ACHN (cell line): ENCODE data around the gene NDRG2.

Experiments used
- DNase-seq: peaks from one replicate; pipeline ENCODE4 v3.0.0-alpha.2; 2015
- in situ Hi-C: cut with HindIII; loops from 2 replicates; pipeline ENCODE4 v1.10.0; 2017; ENCODE audit warnings: low sequenced_read_pairs, low pct_ligation_motif_present, low pct_unique_long_range_greater_than_20kb

Gene NDRG2

GRCh38 chr14:21039585-21040369 lies 14.9 kb upstream of the NDRG2 start:
- DNase-seq, result peak; percentile 60
- in situ Hi-C loops, result no loop called here

GRCh38 chr14:21038441-21039422 lies 13.9 kb upstream of the NDRG2 start:
- in situ Hi-C loops, result no loop called here
- no peak for DNase-seq

- in situ Hi-C loops, result no loop called here
These were observed 12.3 kb upstream of the NDRG2 start for GRCh38 chr14:21037156-21037555.

GRCh38 chr14:21036751-21037150 lies 11.9 kb upstream of the NDRG2 start:
- in situ Hi-C loops, result no loop called here
- DNase-seq, result no peak

More at GRCh38 chr14:21037156-21037555, 12.3 kb upstream of the NDRG2 start:
- no peak for DNase-seq

GRCh38 chr14:21034707-21035106 lies 9.8 kb upstream of the NDRG2 start, which contains the start of gene RNASE13:
Gene RNASE13, minus strand, starts transcription at chr14:21034807. Its CDS starts 519 bp downstream, at chr14:21034288.
- DNase-seq, result no peak
- in situ Hi-C loops, result no loop called here

- in situ Hi-C loops, result no loop called here
- no peak for DNase-seq
These were observed 8.4 kb upstream of the NDRG2 start for GRCh38 chr14:21033133-21033698.

GRCh38 chr14:21032326-21033132 lies 7.7 kb upstream of the NDRG2 start:
- DNase-seq, result no peak
- in situ Hi-C loops, result no loop called here

GRCh38 chr14:21030531-21030930 lies 5.7 kb upstream of the NDRG2 start:
- in situ Hi-C loops, result no loop called here
- DNase-seq, result no peak

- DNase-seq, result no peak
- in situ Hi-C loops, result no loop called here
These were observed 5.1 kb upstream of the NDRG2 start, which contains the start of gene TPPP2 for GRCh38 chr14:21029917-21030316. Gene TPPP2, plus strand, starts transcription at chr14:21030217. Its CDS starts 365 bp downstream, at chr14:21030582.

- in situ Hi-C loops, result no loop called here
- DNase-seq, result no peak
These were observed 2.1 kb upstream of the NDRG2 start for GRCh38 chr14:21026988-21027315.

- no peak for DNase-seq
- in situ Hi-C loops, result no loop called here
These were observed 1.6 kb upstream of the NDRG2 start for GRCh38 chr14:21026274-21026987.

GRCh38 chr14:21025371-21026273 lies 761 bp upstream of the NDRG2 start:
- in situ Hi-C loops, result no loop called here
- DNase-seq, result no peak

GRCh38 chr14:21023817-21024584 lies 860 bp downstream of the NDRG2 start:
- DNase-seq, result no peak
- in situ Hi-C loops, result no loop called here

- DNase-seq, result no peak
- in situ Hi-C loops, result no loop called here
These were observed 1.7 kb downstream of the NDRG2 start for GRCh38 chr14:21023174-21023573.

- DNase-seq, result no peak
- in situ Hi-C loops, result no loop called here
These were observed 2.2 kb downstream of the NDRG2 start for GRCh38 chr14:21022686-21023085.

GRCh38 chr14:21020977-21021545 lies 3.8 kb downstream of the NDRG2 start:
- in situ Hi-C loops, result no loop called here
- no peak for DNase-seq
